OCI-LY1 (cell line): ENCODE results near the gene BABAM2.

Experiments
- CTCF ChIP-seq: fragments of 200-600 bp; sonication (generic), shearing (Covaris generic); IDR thresholded peaks from 2 replicates; pipeline ENCODE4 v1.5.1; 2017; ENCODE audit warnings: mild to moderate bottlenecking, antibody characterized with exemption, low read length, moderate library complexity, mixed read lengths
- EZH2 ChIP-seq: fragments of 200-600 bp; sonication (generic), shearing (Covaris generic); IDR thresholded peaks from 2 replicates; pipeline ENCODE4 v1.8.0; 2017; ENCODE audit warnings: borderline replicate concordance, mixed run types, mild to moderate bottlenecking, antibody characterized with exemption, low read length, moderate library complexity, mixed read lengths

GRCh38 chr2:28280619-28281018 is 390.1 kb downstream of the BABAM2 start:
- TF ChIP-seq CTCF = no peak
- TF ChIP-seq EZH2 = no peak
